Measurements from ENCODE around the gene MINDY1.

The MINDY1 gene

DNA sequence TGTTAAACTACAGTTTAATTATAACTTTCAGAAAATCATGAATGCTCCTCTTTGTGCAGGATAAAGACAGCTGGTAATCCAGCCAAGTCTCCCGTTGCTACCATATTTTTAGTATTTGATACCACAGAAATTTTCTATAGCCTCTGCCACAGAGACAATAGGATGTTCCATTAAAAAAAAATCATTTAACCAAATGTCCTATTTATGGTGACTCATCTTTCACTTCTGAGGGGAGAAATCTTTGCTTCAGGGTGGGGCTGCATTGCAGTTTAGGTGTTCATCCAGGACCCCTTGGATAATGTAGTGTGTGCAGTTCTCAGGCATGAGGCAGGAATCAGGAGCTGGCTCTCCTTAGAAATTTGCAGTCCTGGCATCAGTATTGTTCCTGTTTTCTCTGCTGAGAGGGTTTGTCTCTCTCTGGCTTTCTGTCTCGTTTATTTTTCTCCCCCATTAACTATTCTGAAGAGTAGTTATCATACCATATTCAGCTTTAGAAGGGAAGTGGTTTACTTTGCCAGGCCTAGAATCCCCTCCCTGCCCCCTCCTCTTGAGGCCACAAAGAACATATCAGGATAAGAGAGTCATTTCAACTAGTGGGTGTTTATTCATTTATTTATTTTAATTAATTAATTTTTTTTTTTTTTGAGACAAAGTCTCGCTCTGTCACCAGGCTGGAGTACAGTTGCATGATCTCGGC is 4.6 kb upstream of the MINDY1 start:
- no peak for DNase-seq (ENCODE audit: low read depth)

DNA sequence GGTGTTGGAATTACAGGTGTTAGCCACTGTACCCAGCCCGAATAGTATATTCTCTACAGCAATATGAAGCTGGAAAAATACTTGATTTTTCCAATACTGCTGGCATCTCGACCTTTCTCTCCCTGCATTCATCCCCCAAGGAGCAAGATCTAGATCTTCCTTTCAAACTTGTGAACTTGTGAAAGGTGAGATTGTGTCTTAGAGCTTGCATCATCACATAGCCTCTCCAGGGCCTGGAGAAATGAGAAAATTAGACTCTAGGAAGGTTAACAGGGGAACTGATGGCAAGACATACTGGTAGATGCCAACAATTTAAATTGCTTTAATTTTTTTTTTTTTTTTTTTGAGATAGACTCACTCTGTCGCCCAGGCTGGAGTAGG is 3.6 kb upstream of the MINDY1 start:
- DNase-seq (ENCODE audit: low read depth): no peak

DNA sequence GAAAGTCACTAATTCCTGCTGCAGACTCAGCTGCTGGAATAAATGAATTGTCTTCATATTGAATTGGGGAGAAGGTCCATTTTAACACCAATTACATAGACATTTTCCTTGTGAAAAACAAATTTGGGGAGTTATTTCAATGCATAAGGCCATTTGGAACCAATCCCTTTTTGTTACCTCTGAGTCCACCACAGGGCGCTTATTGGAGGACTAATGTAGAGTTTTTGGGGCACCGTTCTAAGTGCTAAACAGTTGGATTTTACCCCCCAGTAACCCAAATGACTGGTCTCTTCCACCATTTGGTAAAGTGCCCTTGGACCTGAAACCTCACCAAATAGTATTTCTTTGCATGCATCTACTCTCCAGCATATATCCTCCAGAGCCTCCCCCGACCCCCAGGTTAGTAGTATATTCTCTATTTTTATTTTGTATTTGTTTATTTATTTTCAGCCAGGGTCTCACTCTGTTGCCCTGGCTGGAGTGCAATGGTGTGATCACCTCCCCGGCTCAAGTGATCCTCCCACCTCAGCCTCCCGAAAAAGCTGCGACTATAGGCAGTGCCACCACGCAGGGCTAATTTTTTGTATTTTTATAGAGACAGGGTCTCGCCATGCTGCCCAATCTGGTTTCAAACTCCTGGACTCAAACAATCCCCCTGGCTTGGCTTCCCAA is 3.1 kb upstream of the MINDY1 start:
- DNase-seq (ENCODE audit: low read depth): no peak

DNA sequence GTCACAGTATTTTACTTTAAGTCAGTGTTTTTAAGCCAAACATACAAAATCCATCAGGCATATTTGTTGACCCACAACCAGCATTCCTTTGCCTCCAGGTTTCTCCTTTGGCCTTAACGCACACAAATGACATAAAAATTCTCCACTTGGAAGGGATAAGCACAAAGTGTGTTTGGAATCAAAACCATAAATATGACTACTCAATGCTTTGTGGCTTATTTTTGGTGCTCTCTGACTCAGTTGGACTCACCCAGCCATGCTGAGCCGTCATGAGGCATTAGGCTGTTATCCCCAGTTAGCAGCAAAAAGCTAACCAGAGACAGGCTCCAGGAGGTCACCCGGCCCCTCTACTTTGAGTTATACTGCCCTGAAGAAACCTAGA is 2.5 kb upstream of the MINDY1 start:
- no peak for DNase-seq (ENCODE audit: low read depth)

DNA sequence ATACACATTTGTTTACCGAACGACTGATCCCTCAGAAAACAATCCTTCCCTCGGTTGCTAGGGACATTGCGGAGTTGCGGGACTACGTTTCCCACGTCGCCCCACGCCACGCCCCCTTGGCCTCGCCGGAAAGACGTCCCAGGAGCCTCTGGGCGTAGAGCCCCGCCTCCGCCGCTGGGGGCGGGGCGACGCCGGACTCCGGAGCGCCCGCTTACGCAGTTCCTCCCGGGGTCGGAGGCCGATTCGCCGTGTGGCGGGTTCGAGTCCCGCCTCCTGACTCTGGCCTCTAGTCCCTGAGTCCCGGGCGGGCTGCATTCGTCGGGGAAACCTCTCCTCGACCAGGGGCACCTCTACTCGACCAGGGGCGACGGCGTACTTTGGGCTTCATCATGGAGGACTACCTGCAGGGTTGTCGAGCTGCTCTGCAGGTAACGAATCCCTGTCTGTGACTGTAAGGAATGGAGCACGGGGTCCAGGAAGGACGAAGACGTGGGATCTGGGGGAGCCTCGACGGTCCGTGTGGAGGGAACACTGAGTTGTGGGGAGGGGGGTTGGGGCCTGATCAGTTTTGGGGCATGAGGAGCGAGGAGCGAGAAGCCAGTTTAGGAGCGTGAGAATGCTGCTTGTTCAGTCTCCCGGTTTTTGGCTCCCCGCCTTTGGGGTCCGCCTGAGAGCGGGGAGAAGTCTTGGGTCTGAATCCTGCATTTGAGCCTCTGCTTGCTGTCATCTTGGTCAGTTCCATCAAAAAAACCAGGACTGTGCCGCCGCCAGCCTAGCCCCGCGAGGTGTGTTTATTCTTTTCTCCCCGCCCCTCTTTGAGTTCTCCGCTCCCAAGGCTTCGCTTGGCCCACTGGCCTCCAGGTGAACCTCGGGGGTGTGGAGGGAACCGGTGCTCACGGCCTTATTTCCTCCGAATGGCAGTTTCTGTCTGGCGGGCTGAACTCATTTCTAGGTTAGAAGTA is 1.8 kb upstream of the MINDY1 start, which contains the start of gene PRUNE1:
PRUNE1 (plus strand) TSS at position 206 of the 962 bp plus-strand sequence; CDS start at position 390, 184 bp downstream.
- peak; percentile 92 for DNase-seq (ENCODE audit: low read depth)

DNA sequence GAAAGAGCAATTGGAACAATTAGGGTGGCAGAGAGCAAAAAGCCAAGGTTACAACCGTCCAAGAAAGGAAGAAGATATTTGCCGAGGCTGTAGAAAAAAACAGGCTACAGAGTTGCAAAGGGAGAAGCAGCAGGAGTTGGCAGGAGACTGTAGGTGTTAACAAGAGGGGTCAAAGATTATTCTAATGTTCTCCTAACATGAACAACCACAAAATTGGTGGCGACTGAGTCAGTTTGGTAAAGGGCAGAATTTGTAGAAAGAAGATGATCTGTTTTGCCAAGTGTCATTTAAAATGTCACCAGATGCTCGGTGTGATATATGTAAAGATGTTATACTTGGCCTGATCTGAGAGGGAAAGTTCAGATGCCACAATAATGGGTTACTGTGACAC is 1.1 kb upstream of the MINDY1 start:
- DNase-seq (ENCODE audit: low read depth): no peak

DNA sequence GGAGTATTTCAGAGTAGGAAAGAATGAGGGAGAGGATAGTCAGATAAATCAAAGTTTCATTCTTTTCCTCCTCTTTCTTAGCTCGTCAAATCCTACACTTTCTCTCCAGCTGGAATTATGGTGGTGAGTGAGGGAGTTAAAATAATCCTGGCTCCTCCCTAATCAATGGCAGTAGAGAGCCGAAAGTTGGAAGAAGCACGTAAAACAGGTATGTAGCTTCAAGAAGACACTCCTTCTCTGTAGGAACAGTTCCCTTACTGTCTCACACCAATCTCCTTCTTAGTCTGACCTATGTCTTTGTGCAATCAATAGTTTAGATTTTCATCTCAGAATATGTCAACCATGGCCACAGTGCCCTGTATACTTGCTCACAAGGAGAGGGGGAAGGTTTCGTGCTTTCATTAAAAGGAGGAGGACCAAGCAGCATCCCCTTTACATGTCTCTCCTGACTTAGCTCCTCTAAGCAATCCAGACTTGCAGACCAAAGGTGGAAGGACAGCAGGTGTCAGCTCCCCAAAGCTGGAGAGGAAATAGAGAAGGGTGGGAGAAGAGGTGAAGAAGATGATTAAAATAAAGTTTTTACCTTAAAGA is 878 bp downstream of the MINDY1 start:
- DNase-seq (ENCODE audit: low read depth): no peak

DNA sequence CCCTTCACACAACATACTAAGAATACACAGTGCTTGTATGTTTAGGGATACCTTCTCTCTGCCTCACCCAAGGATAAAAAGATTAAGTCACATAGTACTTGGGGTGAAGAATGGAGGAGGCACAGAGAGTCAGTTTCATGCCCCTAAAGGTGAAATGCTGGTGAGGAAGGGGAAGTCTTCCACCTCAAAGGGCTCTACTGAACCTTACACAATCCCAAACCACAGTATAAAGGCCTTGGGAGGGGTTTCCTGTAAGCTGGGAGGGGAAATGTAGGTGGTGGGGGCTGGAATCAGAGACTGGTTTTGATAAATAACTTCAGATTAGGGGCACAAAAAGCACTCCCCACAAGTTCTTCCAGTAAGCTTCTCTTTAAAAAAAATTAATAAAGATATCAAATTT is 3.5 kb downstream of the MINDY1 start:
- DNase-seq (ENCODE audit: low read depth): no peak

DNA sequence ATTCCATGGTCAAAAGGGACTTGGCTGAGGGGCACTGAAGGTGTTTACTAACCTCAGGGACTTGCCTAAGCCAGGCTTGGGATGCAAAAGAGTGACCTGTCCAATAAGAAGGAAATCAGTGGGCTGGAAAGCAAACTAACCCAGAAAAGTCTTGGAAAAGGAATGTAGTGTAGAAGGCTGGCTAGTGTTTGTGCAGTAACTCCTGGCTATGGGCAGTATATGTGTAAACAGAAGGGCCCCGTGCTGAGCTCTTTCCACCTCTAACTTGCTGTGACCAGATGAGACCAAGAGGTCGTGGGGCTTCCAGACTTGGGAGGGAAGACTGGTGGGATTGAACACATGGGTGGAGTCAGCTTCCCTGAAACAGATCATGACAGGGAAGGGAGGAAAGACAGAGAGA is 4.1 kb downstream of the MINDY1 start:
- DNase-seq (ENCODE audit: low read depth): no peak

DNA sequence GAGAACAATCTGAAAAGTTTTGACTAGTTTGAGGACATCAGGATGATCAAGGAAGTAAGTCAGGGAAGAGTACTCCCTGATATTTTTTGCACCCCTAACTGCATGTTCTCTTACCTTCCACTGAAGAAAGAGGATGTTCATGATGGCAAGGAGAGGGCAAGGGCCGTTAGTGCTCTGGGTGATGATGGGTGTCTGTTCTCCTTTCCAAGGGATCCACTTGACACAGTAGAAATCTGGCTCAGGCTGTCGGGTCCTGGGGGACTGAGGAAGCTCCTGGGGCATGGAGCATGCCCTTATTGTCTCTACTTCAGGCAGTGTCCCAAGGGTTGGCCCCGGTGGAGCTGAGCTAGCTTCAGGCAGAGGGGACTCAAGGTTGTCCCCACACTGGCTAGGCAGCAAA is 4.7 kb downstream of the MINDY1 start:
- no peak for DNase-seq (ENCODE audit: low read depth)

DNA sequence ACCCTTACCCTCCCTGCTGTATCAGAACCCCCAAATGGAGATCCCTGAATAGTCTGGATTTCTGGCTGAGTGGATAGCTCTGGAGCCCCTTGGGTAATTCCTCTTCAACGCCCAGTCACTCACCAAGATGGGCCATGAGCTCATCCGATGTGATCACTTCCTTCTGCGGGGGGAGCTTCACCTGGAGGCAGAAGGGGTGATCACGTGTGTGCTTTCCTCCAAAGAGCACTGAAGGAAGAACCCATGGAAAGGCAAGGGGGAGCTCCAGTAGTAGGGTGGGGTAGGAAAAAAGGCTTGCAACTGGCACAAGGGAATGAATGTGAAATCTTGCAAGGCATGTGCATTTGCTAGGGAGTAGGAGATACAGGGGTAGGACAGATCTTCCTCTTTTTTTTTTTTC is 5.1 kb downstream of the MINDY1 start:
- DNase-seq (ENCODE audit: low read depth): no peak

DNA sequence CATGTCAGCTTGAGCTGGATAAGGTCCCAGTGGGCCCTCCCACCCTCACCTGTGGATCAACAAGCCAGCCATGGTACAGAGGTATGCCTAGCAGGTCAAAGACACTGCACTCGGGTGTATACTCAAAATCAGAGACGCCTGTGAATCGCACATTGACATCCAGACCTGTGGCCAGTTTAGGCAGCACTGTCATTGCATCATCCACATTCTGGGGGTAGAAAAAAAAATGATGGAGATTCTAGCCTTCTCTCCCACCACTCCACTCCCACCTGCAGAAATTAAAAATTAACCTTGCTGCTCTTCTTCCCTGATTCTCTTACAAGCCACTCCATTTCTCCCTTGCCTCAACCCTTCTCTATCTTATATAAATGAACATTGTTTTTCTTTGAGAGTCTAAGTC is 6.3 kb downstream of the MINDY1 start:
- DNase-seq (ENCODE audit: low read depth): no peak

DNA sequence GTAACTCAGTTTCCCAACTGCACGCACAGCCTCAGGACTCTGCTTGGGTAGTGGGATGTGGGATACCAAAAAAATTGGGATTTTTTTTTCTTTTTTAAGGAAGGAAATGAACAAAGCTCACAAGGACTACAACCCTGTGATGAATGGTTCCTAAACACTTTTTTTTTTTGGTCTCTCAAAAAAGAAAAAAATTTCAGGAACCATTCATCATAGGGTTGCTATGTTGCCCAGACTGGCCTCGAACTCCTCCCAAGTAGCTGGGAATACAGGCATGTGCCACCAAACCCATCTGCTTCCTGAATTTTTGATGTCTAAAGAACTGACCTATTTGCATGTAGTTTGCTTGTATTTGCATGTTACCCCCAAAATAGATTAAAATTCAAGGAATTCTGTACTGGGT is 6.8 kb downstream of the MINDY1 start:
- no peak for DNase-seq (ENCODE audit: low read depth)

DNA sequence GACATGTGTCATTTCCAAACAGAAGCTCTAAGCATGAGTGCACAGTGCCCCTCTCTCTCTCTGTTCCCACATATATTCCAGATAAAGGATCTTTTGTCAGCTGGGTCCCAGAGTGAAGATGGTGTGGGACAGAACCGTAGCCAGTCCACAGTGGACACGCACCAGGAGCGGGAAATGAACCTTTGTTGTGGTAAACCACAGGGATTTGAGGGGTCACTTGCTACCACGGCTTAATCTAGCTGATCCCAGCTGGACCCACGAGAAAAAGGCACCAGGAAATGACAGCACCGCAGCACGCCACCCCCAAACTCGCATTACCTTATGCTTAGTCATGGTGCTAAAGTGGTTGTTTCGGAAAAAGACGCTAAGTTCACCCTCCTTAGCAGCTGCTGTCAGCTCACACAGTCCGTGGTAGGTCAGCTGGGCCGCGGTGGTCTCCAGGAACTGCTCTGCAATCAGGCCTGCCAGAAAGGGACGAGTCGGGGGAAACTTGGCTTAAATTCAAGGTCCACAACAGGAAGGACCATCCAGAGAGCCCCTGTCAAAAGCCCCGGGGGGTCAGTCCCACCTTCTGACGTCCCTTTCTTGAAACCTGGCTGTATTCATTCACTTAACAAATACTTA is 7.5 kb downstream of the MINDY1 start:
- DNase-seq (ENCODE audit: low read depth): no peak

DNA sequence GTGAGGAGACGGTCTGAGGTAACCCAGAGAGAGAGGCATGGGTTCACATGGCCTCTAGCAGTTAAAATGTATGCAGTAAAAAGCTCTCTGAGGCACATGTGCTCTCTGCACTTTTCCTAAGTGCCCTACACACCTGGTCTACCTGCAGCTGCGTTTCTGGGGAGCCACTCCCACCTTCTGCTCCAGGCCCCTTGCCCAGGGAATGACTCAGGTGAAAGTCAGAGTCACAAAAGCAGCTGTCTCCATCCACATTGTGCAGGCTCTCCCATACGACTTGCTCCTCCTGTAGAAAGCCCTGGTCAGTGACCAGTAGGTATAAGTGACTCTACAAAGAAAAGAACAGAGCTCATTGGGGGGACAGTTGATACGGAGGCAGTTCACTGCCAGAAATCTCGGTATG is 8.8 kb downstream of the MINDY1 start:
- DNase-seq (ENCODE audit: low read depth): no peak

DNA sequence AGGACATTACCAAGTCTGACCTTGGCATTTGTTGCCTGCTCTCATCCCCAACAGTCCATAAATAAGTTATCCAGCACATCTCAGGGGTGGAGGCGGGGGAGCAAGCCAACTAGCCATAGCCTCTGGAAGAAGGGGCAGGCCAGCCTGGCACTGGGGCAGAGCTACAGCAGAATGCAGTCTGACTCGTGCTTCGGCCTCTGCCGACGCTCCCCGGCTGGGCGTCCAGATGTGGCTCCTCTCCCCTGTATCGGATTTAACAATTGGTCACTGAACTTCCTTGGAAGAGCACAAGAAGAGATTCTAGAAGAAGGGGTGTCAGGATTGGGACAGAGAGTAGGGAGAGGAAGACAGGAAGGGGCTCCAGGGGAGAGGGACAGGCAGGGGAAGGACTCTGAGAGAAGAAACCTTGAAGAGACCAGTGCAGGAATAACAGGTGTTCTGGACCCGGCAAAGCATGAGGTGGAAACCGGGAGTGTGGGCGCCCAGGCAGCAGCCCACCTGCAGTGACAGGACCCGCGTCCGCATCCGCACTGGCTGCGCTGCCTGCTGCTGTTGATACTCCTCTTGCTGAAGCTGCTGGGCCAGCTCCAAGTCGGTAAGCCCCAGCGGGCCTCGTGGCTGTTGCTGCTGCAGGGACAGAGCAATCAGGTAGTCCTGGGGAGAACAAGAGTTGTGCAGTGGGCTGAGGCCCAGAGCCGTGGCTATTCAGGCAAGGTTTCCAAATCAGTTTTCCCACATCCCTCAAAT is 9.4 kb downstream of the MINDY1 start:
- no peak for DNase-seq (ENCODE audit: low read depth)

DNA sequence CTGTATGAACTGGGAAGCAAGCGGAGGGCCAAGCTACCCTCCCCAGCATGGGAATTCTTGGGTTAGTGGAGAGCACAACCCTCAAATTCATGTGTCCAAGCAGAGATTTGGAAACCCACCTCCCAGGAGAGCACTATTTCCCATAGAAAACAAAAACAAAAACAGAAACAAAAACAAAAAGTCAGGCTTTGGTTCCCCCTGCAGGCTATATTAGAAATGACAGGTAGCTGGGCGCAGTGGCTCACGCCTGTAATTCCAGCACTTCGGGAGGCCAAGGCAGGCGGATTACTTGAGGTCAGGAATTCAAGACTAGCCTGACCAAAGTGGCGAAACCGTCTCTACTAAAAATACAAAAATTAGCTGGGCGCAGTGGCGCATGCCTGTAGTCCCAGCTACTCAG is 10.8 kb downstream of the MINDY1 start:
- no peak for DNase-seq (ENCODE audit: low read depth)

DNA sequence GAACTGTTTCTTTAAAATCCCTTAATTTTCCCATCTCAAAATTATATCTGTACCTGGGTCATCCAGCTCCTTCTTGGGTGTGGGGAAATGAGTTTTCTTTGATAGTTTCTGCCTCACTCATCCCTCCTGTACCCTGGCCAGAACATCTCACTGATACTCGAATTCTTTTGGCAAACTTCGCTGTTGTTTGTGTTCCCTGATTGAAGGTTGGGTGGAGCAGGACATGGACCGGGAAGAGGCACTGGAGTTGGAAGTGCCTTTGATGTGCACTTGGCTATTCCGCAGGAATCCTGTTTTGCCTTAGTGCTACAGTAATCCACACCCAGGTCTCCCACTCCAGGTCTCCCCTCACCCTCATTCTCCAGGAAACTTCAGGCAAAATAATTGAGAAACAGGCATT is 11.2 kb downstream of the MINDY1 start:
- no peak for DNase-seq (ENCODE audit: low read depth)

DNA sequence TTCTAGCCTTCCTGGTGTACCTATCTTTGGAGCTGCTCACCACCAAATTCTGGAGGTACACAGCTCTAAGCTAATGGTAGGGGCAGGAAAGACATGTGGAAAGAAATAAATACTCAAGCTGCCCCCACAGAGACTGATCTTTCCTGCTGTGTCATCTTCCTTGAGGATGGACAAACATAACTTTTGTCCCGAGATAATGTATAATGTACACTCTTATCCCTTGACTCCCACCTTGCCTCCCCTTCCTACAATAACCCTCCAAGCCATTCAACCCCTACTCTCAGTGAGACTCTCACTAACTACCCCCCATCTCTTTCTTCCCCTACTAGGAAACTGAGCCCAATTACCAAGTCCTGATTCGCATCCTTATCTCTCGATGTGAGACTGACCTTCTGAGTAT is 12.5 kb downstream of the MINDY1 start:
- DNase-seq (ENCODE audit: low read depth): no peak

DNA sequence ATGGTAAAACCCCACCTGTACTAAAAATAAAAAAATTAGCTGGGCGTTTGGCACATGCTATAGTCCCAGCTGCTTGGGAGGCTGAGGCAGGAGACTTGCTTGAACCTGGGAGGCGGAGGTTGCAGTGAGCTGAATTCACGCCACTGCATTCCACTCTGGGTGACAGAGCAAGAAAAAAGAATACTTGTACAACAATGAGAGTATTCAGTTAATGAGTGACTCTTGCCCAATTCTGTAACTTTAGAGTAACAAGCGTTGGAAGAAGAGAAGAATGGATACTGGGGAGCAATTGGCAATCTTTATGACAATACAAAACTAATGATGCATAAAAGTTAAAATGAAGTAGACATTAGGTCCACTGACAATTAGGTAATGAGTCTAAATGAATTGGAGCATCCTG is 14.1 kb downstream of the MINDY1 start:
- no peak for DNase-seq (ENCODE audit: low read depth)

DNA sequence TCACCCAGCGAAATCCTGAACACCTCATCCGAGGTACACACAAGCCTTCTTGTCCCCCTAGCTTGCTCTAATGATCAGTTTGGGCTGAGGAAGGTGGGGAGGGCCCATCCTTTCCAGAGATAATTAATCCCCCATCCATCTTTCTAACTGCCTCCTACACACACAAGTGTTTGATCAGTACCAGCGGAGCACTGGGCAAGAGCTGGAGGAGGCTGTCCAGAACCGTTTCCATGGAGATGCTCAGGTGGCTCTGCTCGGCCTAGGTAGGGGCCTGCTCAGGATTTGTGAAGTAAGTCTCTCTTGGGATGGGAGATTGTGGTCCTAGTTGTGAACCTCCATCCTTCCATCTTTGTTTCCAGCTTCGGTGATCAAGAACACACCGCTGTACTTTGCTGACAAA is 18.8 kb downstream of the MINDY1 start:
- DNase-seq (ENCODE audit: low read depth): no peak
